Chondrocyte (in vitro differentiated cells): ENCODE results near the gene RAB37. TPM values are rescaled to one million over a fixed set of nuclear protein-coding genes. Genes with fewer than 3 reads are reported as not detected.

Source experiments
- DNase-seq: peaks from one replicate; pipeline ENCODE4 v3.0.0; 2021; ENCODE audit warnings: mixed read lengths, low spot score
- H3K27ac Mint-ChIP-seq: one replicate; pipeline ENCODE4 v1.8.0; 2021; ENCODE audit warnings: mild to moderate bottlenecking, moderate library complexity, mixed read lengths; ENCODE audit not compliant: unreplicated experiment
- H3K27me3 Mint-ChIP-seq: 2 replicates; pipeline ENCODE4 v1.8.0; 2021; ENCODE audit warnings: low read depth, mixed read lengths
- H3K36me3 Mint-ChIP-seq: 2 replicates; pipeline ENCODE4 v1.8.0; 2021; ENCODE audit warnings: low read depth, mixed read lengths
- H3K4me1 Mint-ChIP-seq: 2 replicates; pipeline ENCODE4 v1.8.0; 2021; ENCODE audit warnings: low read depth, mild to moderate bottlenecking, mixed read lengths
- H3K4me3 Mint-ChIP-seq: one replicate; pipeline ENCODE4 v1.8.0; 2021; ENCODE audit warnings: mild to moderate bottlenecking, moderate library complexity, mixed read lengths; ENCODE audit not compliant: unreplicated experiment
- H3K9me3 Mint-ChIP-seq: 2 replicates; pipeline ENCODE4 v1.8.0; 2021; ENCODE audit warnings: low read depth, mixed read lengths
- long read RNA-seq: library from polyadenylated mRNA; stranded (forward); transcript quantifications from one replicate; pipeline ENCODE4 v2.0.0, GENCODE V29; 2021
- total RNA-seq: library from RNA; stranded (reverse); gene quantifications from 3 replicates; pipeline ENCODE4 v1.2.1, GENCODE V29; 2021
- TF ChIP-seq, protein P1 (sequence below): fragments of 200-600 bp; sonication (generic); IDR thresholded peaks from 2 replicates; pipeline ENCODE4 v1.5.0; 2021; ENCODE audit warnings: antibody characterized with exemption, mild to moderate bottlenecking, moderate library complexity

RAB37 gene, protein sequence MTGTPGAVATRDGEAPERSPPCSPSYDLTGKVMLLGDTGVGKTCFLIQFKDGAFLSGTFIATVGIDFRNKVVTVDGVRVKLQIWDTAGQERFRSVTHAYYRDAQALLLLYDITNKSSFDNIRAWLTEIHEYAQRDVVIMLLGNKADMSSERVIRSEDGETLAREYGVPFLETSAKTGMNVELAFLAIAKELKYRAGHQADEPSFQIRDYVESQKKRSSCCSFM
- total RNA-seq, result 0.15 TPM in 1 of 3 replicates, not detected in the others
- long read RNA-seq, result 0 reads

DNA sequence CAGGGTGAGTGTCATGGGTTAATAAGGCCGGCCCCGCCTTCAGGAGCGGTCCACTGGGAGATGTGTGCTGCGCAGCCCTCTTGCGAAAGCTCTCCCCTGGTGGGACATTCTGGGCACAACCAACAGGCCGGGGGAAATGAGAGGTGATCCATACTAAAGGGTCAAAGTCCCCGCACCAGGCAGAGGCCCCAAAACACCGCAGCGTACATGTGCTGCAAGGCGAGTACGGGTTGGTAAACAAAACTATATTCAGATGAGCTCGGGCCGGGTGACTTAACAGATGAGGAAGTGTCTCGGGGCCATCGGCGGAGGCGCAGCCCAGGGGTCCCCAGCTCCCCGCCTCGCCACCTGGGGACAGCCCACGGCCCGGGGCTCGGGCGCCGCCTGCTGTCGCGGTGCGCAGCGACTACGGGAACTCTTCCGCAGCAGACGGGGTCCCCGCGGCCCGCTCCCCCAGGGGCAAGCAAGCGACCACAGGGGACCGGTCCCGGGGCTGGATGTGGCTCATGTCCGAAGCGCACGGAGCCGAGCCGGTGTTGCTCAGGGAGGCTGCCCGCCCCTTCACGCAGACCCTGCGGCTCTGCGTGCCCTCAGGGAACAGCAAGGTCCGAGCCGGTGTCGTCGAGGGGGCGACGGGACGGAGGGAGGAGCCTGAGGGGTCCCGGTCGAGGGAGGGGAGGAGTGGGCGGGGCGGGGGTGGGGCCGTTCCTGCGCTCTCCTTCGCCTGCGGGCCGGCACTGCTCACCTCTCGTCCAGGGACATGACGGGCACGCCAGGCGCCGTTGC, at the start of gene RAB37:
Gene RAB37 (plus strand): TSS at position 744 of the 786 bp plus-strand sequence. CDS start 17 bp downstream, at position 761.
- H3K27ac Mint-ChIP-seq, result no peak within 1 kb of the TSS
- peak; percentile 89 for DNase-seq
- TF ChIP-seq, protein P1, sequence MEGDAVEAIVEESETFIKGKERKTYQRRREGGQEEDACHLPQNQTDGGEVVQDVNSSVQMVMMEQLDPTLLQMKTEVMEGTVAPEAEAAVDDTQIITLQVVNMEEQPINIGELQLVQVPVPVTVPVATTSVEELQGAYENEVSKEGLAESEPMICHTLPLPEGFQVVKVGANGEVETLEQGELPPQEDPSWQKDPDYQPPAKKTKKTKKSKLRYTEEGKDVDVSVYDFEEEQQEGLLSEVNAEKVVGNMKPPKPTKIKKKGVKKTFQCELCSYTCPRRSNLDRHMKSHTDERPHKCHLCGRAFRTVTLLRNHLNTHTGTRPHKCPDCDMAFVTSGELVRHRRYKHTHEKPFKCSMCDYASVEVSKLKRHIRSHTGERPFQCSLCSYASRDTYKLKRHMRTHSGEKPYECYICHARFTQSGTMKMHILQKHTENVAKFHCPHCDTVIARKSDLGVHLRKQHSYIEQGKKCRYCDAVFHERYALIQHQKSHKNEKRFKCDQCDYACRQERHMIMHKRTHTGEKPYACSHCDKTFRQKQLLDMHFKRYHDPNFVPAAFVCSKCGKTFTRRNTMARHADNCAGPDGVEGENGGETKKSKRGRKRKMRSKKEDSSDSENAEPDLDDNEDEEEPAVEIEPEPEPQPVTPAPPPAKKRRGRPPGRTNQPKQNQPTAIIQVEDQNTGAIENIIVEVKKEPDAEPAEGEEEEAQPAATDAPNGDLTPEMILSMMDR, result peak; percentile 68

DNA sequence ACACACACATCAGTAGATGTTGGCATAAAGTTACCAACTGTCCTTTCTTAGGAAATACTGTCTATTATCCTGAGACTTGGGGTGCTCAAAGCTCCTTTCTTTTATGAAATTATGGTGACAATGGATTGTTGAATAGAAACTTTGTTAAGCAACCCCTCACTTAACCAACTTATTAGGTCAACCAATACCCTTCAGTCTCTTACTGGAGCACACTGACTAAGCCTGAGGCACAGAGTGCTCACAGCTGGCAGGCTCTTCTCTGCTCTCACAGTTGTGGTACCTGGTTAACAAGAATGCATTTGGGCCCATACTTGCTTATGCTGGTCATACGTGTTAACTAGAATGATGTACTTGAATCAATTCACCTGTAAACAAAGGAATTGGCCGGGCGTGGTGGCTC, 49.2 kb upstream of the RAB37 start:
- Mint-ChIP-seq H3K27me3 (peaks cover 45% of the 10 kb centered on the region), H3K4me1 (no peaks in the 10 kb centered on the region), H3K4me3 (no peak overlapping the region), H3K27ac (no peak overlapping the region), H3K36me3 (no peaks in the 10 kb centered on the region), H3K9me3 (no peaks in the 10 kb centered on the region)
- DNase-seq, result no peak
- TF ChIP-seq, protein P1, result no peak

More for the DNA sequence above, at the start of gene RAB37:
- Mint-ChIP-seq H3K36me3 (no peaks in the 10 kb centered on the region), H3K4me1 (peaks cover 12% of the 10 kb centered on the region), H3K9me3 (no peaks in the 10 kb centered on the region), H3K4me3 (peak within 1 kb of the TSS; percentile 19), H3K27me3 (peaks cover 28% of the 10 kb centered on the region)

DNA sequence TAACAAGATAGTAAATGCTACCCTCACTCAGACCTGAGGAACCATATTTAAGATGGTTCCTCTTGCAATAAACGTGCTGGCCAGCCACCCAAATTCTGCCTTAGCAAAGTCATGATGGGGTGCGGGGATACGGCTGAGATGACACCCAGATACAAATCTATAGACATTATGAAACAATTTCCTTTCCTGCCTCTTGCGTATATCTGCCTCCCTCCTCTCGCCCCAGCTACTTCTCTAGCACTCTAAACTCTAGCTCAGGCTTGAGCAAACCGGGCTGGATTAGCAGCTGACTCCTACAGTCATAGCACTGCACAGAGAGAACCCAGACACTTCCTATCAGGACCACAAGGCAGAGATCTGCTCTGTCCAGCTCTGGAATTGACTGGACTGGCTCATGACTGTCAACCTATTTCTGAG, 46.6 kb upstream of the RAB37 start:
- Mint-ChIP-seq H3K4me1 (no peaks in the 10 kb centered on the region), H3K36me3 (no peaks in the 10 kb centered on the region), H3K4me3 (no peak overlapping the region), H3K27me3 (peaks cover 51% of the 10 kb centered on the region), H3K9me3 (no peaks in the 10 kb centered on the region), H3K27ac (no peak overlapping the region)
- DNase-seq, result no peak
- TF ChIP-seq, protein P1, result no peak

DNA sequence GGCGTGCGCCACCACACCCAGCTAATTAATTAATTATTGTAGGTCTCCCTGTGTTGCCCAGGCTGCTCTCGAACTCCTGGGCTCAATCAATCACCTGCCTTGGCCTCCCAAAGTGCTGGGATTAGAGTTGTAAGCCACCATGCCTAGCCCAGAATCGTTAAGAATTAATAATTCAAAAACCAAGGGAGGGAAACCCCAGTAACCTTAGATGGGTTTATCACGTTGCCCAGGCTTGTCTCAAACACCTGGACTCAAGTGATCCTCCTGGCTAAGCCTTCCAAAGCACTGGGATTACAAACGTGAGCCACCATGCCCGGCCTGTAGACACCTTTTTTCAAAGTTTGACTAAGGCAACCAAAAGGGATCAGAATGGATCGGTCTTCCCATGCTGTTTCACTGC, 45.9 kb upstream of the RAB37 start:
- no peaks in the 10 kb centered on the region for H3K4me1 Mint-ChIP-seq
- no peak for DNase-seq
- no peak overlapping the region for H3K4me3 Mint-ChIP-seq
- no peak overlapping the region for H3K27ac Mint-ChIP-seq
- no peaks in the 10 kb centered on the region for H3K9me3 Mint-ChIP-seq
- H3K36me3 Mint-ChIP-seq, result no peaks in the 10 kb centered on the region
- H3K27me3 Mint-ChIP-seq, result peaks cover 54% of the 10 kb centered on the region
- TF ChIP-seq, protein P1, result no peak

DNA sequence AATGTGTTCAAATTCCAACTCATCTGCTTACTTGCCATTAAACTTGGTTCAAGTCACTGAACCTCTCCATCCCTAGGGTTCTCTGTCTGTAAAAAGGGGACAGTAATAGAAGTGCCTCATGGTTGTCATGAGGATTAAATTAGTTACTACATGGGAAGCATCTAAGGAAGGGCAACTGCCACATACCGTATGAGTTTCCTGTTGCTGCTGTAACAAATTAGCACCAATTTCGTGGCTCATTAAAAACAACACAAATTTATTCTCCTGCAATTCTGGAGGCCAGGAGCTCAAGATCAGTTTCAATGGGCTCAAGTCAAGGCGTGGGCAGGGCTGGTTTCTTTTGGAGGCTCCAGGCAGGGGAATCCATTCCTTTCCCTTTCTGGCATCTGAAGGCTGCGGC, 43.0 kb upstream of the RAB37 start:
- no peak overlapping the region for H3K27ac Mint-ChIP-seq
- TF ChIP-seq, protein P1, result no peak
- peaks cover 64% of the 10 kb centered on the region for H3K27me3 Mint-ChIP-seq
- H3K4me1 Mint-ChIP-seq, result no peaks in the 10 kb centered on the region
- H3K9me3 Mint-ChIP-seq, result no peaks in the 10 kb centered on the region
- H3K4me3 Mint-ChIP-seq, result no peak overlapping the region
- H3K36me3 Mint-ChIP-seq, result no peaks in the 10 kb centered on the region
- DNase-seq, result no peak
